ENCODE data around the gene OPA1. TPM values are rescaled to one million over a fixed set of nuclear protein-coding genes. Genes with fewer than 3 reads are reported as not detected.

OPA1 gene
- total RNA-seq, 6 donors from 2014 or later: 31.1 to 48.8 (median 42.5) TPM

DNA sequence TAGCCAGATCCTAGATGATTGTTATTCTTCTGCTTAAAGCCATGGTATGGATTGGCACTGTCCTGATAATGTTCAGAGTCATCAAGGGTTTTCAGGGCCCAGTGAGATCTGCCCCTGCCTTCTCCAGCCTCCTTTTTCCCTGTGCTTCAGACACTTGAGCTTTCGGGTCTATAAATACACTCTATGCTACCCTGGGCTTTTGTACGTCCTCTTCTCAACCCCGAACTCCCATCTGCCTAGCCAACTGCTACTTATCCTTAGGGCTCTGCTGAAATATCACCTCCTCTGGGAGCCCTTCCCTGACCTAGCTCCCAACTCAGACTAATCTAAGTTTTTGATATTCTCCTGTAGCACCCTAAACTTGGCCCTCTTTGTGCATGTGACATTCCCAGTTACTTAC lies 115.3 kb downstream of the OPA1 start:
- Histone ChIP-seq H3K36me3 (no peaks in the 10 kb centered on the region), H3K4me3 (no peak overlapping the region), H3K4me1 (no peaks in the 10 kb centered on the region), H3K9me3 (no peaks in the 10 kb centered on the region), H3K27me3 (no peaks in the 10 kb centered on the region), H3K27ac (no peak overlapping the region)
- no peak for ATAC-seq (ENCODE audit: low FRiP score in 2 of 2)
- TF ChIP-seq, protein P1, sequence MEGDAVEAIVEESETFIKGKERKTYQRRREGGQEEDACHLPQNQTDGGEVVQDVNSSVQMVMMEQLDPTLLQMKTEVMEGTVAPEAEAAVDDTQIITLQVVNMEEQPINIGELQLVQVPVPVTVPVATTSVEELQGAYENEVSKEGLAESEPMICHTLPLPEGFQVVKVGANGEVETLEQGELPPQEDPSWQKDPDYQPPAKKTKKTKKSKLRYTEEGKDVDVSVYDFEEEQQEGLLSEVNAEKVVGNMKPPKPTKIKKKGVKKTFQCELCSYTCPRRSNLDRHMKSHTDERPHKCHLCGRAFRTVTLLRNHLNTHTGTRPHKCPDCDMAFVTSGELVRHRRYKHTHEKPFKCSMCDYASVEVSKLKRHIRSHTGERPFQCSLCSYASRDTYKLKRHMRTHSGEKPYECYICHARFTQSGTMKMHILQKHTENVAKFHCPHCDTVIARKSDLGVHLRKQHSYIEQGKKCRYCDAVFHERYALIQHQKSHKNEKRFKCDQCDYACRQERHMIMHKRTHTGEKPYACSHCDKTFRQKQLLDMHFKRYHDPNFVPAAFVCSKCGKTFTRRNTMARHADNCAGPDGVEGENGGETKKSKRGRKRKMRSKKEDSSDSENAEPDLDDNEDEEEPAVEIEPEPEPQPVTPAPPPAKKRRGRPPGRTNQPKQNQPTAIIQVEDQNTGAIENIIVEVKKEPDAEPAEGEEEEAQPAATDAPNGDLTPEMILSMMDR (IDR thresholded peaks at IDR 0.05): no peak
- TF ChIP-seq EP300 (IDR thresholded peaks at IDR 0.05) (no peak), POLR2A (IDR thresholded peaks at IDR 0.05) (no peak), POLR2AphosphoS5 (IDR thresholded peaks at IDR 0.05) (no peak)
- DNase-seq: no peak
- WGBS, 2 donors: 89 to 92% methylated on average over 3 of the region's 3 CpGs

DNA sequence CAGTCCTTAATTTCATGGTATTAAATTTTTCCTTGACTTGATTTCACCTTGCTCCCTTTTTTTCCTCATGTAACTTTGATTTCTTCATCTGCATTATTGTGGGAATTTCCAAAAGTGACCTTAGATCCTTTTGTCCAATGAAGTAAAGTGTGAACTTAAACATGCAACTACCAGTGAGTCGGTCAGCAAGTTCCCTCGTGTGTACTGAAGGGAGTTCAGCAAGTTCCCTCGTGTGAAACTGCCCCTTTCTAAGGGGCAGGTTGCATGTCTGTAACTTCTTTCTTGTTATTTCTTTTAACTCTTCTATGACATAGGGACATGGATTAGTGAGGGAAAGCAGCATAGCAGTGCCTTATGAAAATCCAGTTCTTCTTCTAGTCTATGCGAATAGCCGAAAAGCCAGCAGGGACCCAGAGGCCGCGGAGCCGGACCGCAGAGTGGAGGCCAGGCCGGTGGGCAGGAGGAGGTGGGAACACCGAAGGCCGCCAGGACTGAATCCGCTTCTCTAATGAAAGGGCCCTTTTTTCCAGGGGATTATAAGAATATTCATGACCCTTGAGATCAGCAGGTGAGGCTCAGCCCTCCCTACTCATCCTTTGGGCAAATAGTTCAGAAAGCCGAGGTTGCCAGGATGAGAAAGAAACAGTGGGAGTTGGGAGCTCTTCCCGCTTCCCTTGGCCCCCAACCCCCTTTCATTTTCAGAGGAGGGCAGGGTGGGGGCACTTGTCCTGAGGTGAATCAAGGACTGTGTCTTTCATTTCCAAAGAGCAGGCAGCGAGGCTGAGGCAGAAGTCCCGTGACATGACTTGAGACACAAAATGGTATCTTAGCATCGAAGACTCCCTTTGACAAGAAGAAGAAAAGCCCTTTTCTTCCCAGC lies 117.5 kb downstream of the OPA1 start:
- Histone ChIP-seq H3K36me3 (no peaks in the 10 kb centered on the region), H3K27ac (no peak overlapping the region), H3K4me1 (no peaks in the 10 kb centered on the region), H3K27me3 (no peaks in the 10 kb centered on the region), H3K9me3 (peaks cover 3 to 12% (median 10%) of the 10 kb centered on the region in 4 donors), H3K4me3 (no peak overlapping the region)
- ATAC-seq (ENCODE audit: low FRiP score in 2 of 2) (no peak), DNase-seq (peak in 1 of 2 donors; percentile 68)
- 83 to 85% methylated on average over 18 of the region's 18 CpGs for WGBS, 2 donors
- TF ChIP-seq POLR2AphosphoS5 (IDR thresholded peaks at IDR 0.05) (no peak), POLR2A (IDR thresholded peaks at IDR 0.05) (no peak), EP300 (IDR thresholded peaks at IDR 0.05) (no peak)
- TF ChIP-seq, protein P1 (IDR thresholded peaks at IDR 0.05): no peak

DNA sequence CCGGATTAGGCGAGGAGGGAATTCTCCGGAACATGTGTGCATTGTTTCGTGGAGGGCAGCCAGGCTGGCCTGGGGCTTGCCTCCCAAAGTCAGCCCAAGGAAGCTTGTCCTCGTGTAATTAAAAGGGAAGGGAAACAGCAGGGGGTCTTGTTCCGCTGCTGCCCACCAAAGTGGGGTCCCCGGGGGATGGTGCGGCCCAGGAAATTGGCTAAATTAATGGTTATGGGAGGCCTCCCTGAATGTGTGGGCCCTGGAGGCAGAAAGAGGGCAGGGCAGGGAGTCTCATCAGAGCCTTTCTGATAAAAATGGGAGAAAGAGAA lies 118.1 kb downstream of the OPA1 start:
- 88 to 92% methylated on average over 8 of the region's 8 CpGs for WGBS, 2 donors
- Histone ChIP-seq H3K4me1 (no peaks in the 10 kb centered on the region), H3K27me3 (no peaks in the 10 kb centered on the region), H3K4me3 (no peak overlapping the region), H3K36me3 (no peaks in the 10 kb centered on the region), H3K27ac (no peak overlapping the region), H3K9me3 (peaks cover 3 to 12% (median 10%) of the 10 kb centered on the region in 4 donors)
- ATAC-seq (ENCODE audit: low FRiP score in 2 of 2): no peak
- no peak for TF ChIP-seq POLR2A (IDR thresholded peaks at IDR 0.05)
- DNase-seq: no peak

DNA sequence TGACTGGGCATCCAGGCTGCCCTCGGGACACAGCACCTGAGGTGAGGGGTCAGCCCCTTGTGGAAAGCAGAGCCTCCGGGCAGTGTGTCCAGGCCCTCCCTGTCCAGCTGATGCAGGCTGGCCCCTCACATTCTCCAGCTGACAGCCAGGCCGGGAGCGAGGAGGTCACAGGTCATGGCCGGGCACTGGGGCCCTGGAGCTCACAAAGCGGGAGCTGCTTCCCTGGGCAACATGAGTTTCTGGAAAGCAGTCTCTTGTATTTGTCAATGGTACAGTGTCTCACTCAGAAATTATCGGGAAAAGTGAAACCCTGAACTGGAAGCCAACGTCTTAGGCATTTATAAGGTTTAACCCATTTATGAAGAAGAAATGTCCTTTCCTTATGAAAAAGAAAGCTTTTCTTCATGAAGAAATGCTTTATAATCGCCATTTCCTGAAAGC lies 118.5 kb downstream of the OPA1 start:
- ATAC-seq (ENCODE audit: low FRiP score in 2 of 2) (no peak), DNase-seq (peak in 1 of 2 donors; percentile 58)
- Histone ChIP-seq H3K27me3 (no peaks in the 10 kb centered on the region), H3K9me3 (peaks cover 3 to 12% (median 10%) of the 10 kb centered on the region in 4 donors), H3K36me3 (no peaks in the 10 kb centered on the region), H3K4me1 (no peaks in the 10 kb centered on the region), H3K27ac (no peak overlapping the region), H3K4me3 (no peak overlapping the region)
- TF ChIP-seq POLR2A (IDR thresholded peaks at IDR 0.05): no peak
- no peak for TF ChIP-seq POLR2AphosphoS5 (IDR thresholded peaks at IDR 0.05)
- TF ChIP-seq EP300 (IDR thresholded peaks at IDR 0.05): no peak
- TF ChIP-seq, protein P1 (IDR thresholded peaks at IDR 0.05): no peak
- WGBS, 2 donors: 83 to 91% methylated on average over 8 to 9 of the region's 9 CpGs

DNA sequence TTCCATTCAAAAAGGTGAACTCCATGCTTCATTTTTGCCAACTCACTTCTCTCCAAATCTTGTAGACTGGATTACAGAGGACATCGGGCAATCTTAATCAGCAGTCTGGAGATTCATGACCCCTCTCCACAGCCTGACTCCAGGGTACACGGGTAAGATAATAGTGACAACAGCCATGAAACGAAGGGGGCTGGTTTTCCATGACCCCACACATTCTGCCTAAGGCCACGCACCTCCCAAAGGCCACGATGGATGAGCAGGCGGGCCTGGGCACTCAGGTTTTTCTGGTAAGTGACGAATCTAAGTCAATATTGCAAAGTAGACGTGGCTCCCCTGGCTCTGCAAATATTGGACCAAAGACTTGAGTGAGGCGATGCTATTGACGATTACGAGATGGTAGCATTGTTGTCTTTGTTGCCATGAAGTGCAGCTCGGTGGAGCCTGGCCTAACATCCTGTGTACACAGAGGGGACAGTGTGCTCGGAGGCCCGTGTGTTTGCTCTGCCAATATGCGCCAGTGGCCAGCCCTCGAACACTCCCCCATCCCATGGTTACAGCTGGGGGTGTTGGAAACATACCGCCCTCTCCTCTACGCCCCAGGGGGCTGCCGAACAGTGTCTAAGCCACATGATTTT lies 119.1 kb downstream of the OPA1 start:
- TF ChIP-seq POLR2AphosphoS5 (IDR thresholded peaks at IDR 0.05) (no peak), POLR2A (IDR thresholded peaks at IDR 0.05) (no peak), EP300 (IDR thresholded peaks at IDR 0.05) (no peak)
- WGBS, 2 donors: 83 to 86% methylated on average over 14 to 19 of the region's 19 CpGs
- Histone ChIP-seq H3K36me3 (no peaks in the 10 kb centered on the region), H3K4me3 (no peak overlapping the region), H3K27ac (no peak overlapping the region), H3K9me3 (peaks cover 3 to 12% (median 10%) of the 10 kb centered on the region in 4 donors), H3K27me3 (no peaks in the 10 kb centered on the region), H3K4me1 (no peaks in the 10 kb centered on the region)
- ATAC-seq (ENCODE audit: low FRiP score in 2 of 2): no peak
- no peak for DNase-seq
